Measurements from ENCODE around the gene RNF103.

DNA sequence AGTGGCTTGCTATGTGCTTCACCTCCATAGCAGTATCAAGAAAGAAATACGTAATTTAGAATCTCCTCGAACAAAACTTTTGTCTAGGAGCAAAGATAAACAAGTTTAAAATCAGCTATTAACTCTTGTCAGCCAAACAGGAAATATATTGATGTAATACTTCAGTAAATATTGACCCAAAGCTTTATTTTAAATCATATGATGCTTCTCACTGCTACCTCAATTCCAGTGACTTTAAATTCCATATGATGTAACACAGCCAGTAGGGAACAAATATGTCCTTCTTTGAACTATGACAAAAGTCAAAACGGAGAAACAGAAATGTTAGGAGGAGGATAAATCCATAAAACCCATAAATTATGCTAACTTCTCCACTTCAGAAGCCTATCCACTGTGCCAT, 7.2 kb downstream of the RNF103 start:
- TF ChIP-seq, protein P1, sequence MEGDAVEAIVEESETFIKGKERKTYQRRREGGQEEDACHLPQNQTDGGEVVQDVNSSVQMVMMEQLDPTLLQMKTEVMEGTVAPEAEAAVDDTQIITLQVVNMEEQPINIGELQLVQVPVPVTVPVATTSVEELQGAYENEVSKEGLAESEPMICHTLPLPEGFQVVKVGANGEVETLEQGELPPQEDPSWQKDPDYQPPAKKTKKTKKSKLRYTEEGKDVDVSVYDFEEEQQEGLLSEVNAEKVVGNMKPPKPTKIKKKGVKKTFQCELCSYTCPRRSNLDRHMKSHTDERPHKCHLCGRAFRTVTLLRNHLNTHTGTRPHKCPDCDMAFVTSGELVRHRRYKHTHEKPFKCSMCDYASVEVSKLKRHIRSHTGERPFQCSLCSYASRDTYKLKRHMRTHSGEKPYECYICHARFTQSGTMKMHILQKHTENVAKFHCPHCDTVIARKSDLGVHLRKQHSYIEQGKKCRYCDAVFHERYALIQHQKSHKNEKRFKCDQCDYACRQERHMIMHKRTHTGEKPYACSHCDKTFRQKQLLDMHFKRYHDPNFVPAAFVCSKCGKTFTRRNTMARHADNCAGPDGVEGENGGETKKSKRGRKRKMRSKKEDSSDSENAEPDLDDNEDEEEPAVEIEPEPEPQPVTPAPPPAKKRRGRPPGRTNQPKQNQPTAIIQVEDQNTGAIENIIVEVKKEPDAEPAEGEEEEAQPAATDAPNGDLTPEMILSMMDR (IDR thresholded peaks at IDR 0.05) = no peak
- TF ChIP-seq POLR2A (IDR thresholded peaks at IDR 0.05) (no peak), EP300 (IDR thresholded peaks at IDR 0.05) (no peak), POLR2AphosphoS5 (IDR thresholded peaks at IDR 0.05) (no peak)

Data from stomach (tissue), 4 donors.